ENCODE data around the gene OR51G1. TPM values are rescaled to one million over a fixed set of nuclear protein-coding genes. Genes with fewer than 3 reads are reported as not detected.

The OR51G1 gene
- total RNA-seq, 1 experiment from 2014 or later: not detected

DNA sequence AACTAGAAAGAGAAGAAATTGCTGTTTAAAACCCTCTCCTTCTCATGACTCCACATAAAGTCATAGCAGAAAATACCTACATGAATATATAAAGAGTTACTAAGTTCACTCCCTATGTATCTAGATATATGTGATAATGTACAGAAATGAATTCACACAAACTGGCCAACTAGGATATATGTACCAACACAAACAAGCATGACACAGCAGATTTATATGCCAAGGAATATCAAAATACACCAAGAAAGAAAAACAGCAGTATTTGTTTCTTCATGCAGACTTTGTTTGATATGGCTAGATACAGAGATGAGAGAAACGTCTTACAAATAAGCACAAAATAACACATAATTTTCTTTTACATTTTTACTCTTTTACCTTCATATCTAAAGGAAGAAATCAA is 1.8 kb downstream of the OR51G1 start:
- Histone ChIP-seq H3K27me3 (ENCODE audit: insufficient read depth, low read length) (no peaks in the 10 kb centered on the region), H4K8ac (replicated peaks; ENCODE audit: insufficient read length, low read depth, low read length) (no peak overlapping the region), H3K56ac (ENCODE audit: insufficient read length, low read depth, low read length) (no peak overlapping the region), H3K4ac (ENCODE audit: low read depth, low read length) (no peak overlapping the region), H3T11ph (ENCODE audit: low read length) (no peak overlapping the region), H3K9me3 (ENCODE audit: control insufficient read depth, low read depth, low read length) (no peaks in the 10 kb centered on the region), H3K79me1 (ENCODE audit: insufficient read depth, low read depth, low read length, poor library complexity, severe bottlenecking) (no peaks in the 10 kb centered on the region), H3K14ac (ENCODE audit: insufficient read depth, low read length) (no peak overlapping the region), H3K23me2 (ENCODE audit: insufficient read length, low read depth, low read length, poor library complexity, severe bottlenecking) (no peaks in the 10 kb centered on the region), H3K27ac (ENCODE audit: insufficient read length, low read depth, low read length) (no peak overlapping the region), H2BK120ac (ENCODE audit: low read depth, low read length, poor library complexity, severe bottlenecking) (no peak overlapping the region), H3K4me1 (ENCODE audit: insufficient read depth, low read length) (no peaks in the 10 kb centered on the region), H2BK5ac (ENCODE audit: insufficient read length, low read length) (no peak overlapping the region), H2BK20ac (ENCODE audit: low read depth, low read length, poor library complexity, severe bottlenecking) (no peak overlapping the region), H2BK15ac (ENCODE audit: low read depth, low read length) (no peak overlapping the region), H2BK12ac (ENCODE audit: insufficient read length, low read depth, low read length) (no peak overlapping the region), H3K9ac (ENCODE audit: extremely low read depth, insufficient read length, low read length) (no peak overlapping the region), H3K18ac (ENCODE audit: insufficient read length, low read depth, low read length) (no peak overlapping the region), H4K20me1 (ENCODE audit: control insufficient read depth, insufficient read depth, insufficient read length) (no peaks in the 10 kb centered on the region), H3K79me2 (ENCODE audit: insufficient read depth, low read length) (no peaks in the 10 kb centered on the region), H2AFZ (ENCODE audit: low read length) (no peak overlapping the region), H3K23ac (ENCODE audit: insufficient read length, low read depth, low read length) (no peak overlapping the region), H4K91ac (ENCODE audit: insufficient read length, low read depth, low read length) (no peak overlapping the region), H2AK5ac (ENCODE audit: insufficient read length, low read length) (no peak overlapping the region), H4K5ac (ENCODE audit: insufficient read length, low read depth, low read length) (no peak overlapping the region), H3K4me2 (ENCODE audit: insufficient read depth, insufficient read length, low read length) (no peak overlapping the region)
- DNase-seq: no peak
- Mint-ChIP-seq H3K4me1 (no peaks in the 10 kb centered on the region), H3K27ac (no peak overlapping the region), H3K27me3 (ENCODE audit: low read depth) (no peaks in the 10 kb centered on the region; the same call in 1 of the 2 replicates), H3K36me3 (ENCODE audit: insufficient read depth in 1 of 3, low read depth in 3 of 3) (no peaks in the 10 kb centered on the region), H3K4me3 (no peak overlapping the region), H3K9me3 (no peaks in the 10 kb centered on the region)
- WGBS (ENCODE audit: extremely low coverage, insufficient read length, low lambda C conversion rate): no CpG with 5 or more reads among the region's 1 CpG
- TF ChIP-seq, protein P1, sequence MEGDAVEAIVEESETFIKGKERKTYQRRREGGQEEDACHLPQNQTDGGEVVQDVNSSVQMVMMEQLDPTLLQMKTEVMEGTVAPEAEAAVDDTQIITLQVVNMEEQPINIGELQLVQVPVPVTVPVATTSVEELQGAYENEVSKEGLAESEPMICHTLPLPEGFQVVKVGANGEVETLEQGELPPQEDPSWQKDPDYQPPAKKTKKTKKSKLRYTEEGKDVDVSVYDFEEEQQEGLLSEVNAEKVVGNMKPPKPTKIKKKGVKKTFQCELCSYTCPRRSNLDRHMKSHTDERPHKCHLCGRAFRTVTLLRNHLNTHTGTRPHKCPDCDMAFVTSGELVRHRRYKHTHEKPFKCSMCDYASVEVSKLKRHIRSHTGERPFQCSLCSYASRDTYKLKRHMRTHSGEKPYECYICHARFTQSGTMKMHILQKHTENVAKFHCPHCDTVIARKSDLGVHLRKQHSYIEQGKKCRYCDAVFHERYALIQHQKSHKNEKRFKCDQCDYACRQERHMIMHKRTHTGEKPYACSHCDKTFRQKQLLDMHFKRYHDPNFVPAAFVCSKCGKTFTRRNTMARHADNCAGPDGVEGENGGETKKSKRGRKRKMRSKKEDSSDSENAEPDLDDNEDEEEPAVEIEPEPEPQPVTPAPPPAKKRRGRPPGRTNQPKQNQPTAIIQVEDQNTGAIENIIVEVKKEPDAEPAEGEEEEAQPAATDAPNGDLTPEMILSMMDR (conservative IDR thresholded peaks at IDR 0.05): no peak
